IMR-90 (cell line): ENCODE data around the gene FUT1. TPM values are rescaled to one million over a fixed set of nuclear protein-coding genes. Genes with fewer than 3 reads are reported as not detected.

Source experiments
- ATAC-seq: fragments of 200-7000 bp; cut with Tn5 transposase; 2 replicates; pipeline ENCODE4 v1.9.1; 2020; ENCODE audit warnings: low read depth, mild to moderate bottlenecking, moderate library complexity
- BruUV-seq: library from RNA; stranded (reverse); fragments of 400-500 nt; replicated peaks from 2 replicates; lab custom pipeline; 2021; lab: Mats Ljungman, UMichigan
- CTCF ChIA-PET: fragments of 300-600 bp; formaldehyde crosslinking; extraction: SDS; loops from one replicate; lab custom pipeline; 2021; ENCODE audit warnings: antibody characterized with exemption; lab: Yijun Ruan, JAX
- POLR2A ChIA-PET: fragments of 300-600 bp; sonication (Branson Sonifier 250); formaldehyde crosslinking; loops from one replicate; lab custom pipeline; 2022; ENCODE audit warnings: antibody characterized with exemption; ENCODE audit not compliant: unreplicated experiment; lab: Charles Lee
- DNase-seq: peaks from one replicate; pipeline ENCODE4 v3.0.0; 2013
- H2AFZ ChIP-seq: replicated peaks from 2 replicates; pipeline ENCODE3; 2013; ENCODE audit warnings: low read length, mild to moderate bottlenecking; ENCODE audit not compliant: poor library complexity
- H2AK5ac ChIP-seq: 2 replicates; pipeline ENCODE4 v1.6.1; 2013; ENCODE audit warnings: low read depth, low read length, inconsistent platforms
- H2AK9ac ChIP-seq: replicated peaks from 2 replicates; pipeline ENCODE3; 2013; ENCODE audit warnings: mild to moderate bottlenecking, low read depth, low read length, moderate library complexity; ENCODE audit not compliant: poor library complexity
- H2BK120ac ChIP-seq: 2 replicates; pipeline ENCODE4 v1.6.1; 2013; ENCODE audit warnings: low read depth, low read length, inconsistent platforms
- H2BK15ac ChIP-seq: 3 replicates; pipeline ENCODE4 v1.6.1; 2013; ENCODE audit warnings: low read depth, low read length, inconsistent platforms
- H2BK20ac ChIP-seq: 2 replicates; pipeline ENCODE4 v1.6.1; 2013; ENCODE audit warnings: low read depth, mild to moderate bottlenecking, inconsistent platforms, low read length, moderate library complexity
- H2BK5ac ChIP-seq: 2 replicates; pipeline ENCODE4 v1.6.1; 2013; ENCODE audit warnings: mild to moderate bottlenecking, low read depth, low read length, inconsistent platforms; ENCODE audit not compliant: poor library complexity, severe bottlenecking
- H3K14ac ChIP-seq: replicated peaks from 2 replicates; pipeline ENCODE4 v1.6.1; 2013; ENCODE audit warnings: low read depth, low read length, inconsistent platforms
- H3K18ac ChIP-seq: 2 replicates; pipeline ENCODE4 v1.6.1; 2013; ENCODE audit warnings: low read depth, low read length, control low read depth
- H3K23ac ChIP-seq: 2 replicates; pipeline ENCODE4 v1.6.1; 2013; ENCODE audit warnings: low read depth, low read length, inconsistent platforms
- H3K27ac ChIP-seq: 2 replicates; pipeline ENCODE4 v1.5.1; 2013; ENCODE audit warnings: mild to moderate bottlenecking, control low read depth, low read length; ENCODE audit not compliant: insufficient read depth
- H3K27me3 ChIP-seq: 2 replicates; pipeline ENCODE4 v1.6.1; 2013; ENCODE audit warnings: low read length; ENCODE audit not compliant: control insufficient read depth, insufficient read depth
- H3K36me3 ChIP-seq: 2 replicates; pipeline ENCODE4 v1.6.1; 2013; ENCODE audit warnings: low read length, mixed read lengths; ENCODE audit not compliant: control insufficient read depth, insufficient read depth
- H3K4ac ChIP-seq: 2 replicates; pipeline ENCODE4 v1.6.1; 2013; ENCODE audit warnings: low read depth, low read length, inconsistent platforms
- H3K4me1 ChIP-seq: 2 replicates; pipeline ENCODE4 v1.6.1; 2013; ENCODE audit warnings: low read length, mixed read lengths; ENCODE audit not compliant: control insufficient read depth, insufficient read depth
- H3K4me2 ChIP-seq: 2 replicates; pipeline ENCODE4 v1.6.1; 2013; ENCODE audit warnings: low read depth, mild to moderate bottlenecking, control low read depth, low read length, moderate library complexity
- H3K4me3 ChIP-seq: 2 replicates; pipeline ENCODE4 v1.5.1; 2013; ENCODE audit warnings: low read depth, mild to moderate bottlenecking, control low read depth, low read length, moderate library complexity; ENCODE audit not compliant: insufficient read depth
- H3K56ac ChIP-seq: 2 replicates; pipeline ENCODE4 v1.6.1; 2013; ENCODE audit warnings: low read length, inconsistent platforms; ENCODE audit not compliant: insufficient read depth; ENCODE audit errors: extremely low read depth
- H3K79me1 ChIP-seq, 2 experiments: 2 replicates each; pipeline ENCODE4 v1.6.1; 2013; ENCODE audit warnings: low read length in 2 of 2, inconsistent platforms in 1 of 2, low read depth in 1 of 2
- H3K9ac ChIP-seq: 2 replicates; pipeline ENCODE4 v1.6.1; 2013; ENCODE audit warnings: low read depth, low read length, control low read depth
- H3K9me1 ChIP-seq: 2 replicates; pipeline ENCODE4 v1.6.1; 2013; ENCODE audit warnings: low read length, inconsistent platforms; ENCODE audit not compliant: insufficient read depth
- H3K9me3 ChIP-seq: 2 replicates; pipeline ENCODE4 v1.6.1; 2013; ENCODE audit warnings: low read length; ENCODE audit not compliant: control insufficient read depth, insufficient read depth
- H4K20me1 ChIP-seq: 2 replicates; pipeline ENCODE4 v1.6.1; 2013; ENCODE audit warnings: low read length, inconsistent platforms; ENCODE audit not compliant: insufficient read depth
- H4K5ac ChIP-seq: 2 replicates; pipeline ENCODE4 v1.6.1; 2013; ENCODE audit warnings: mild to moderate bottlenecking, low read depth, low read length, control low read depth
- H4K8ac ChIP-seq, 2 experiments: 2 replicates each; pipeline ENCODE4 v1.6.1; 2013; ENCODE audit warnings: low read depth in 2 of 2, low read length in 2 of 2, control low read depth in 1 of 2, inconsistent platforms in 1 of 2
- H4K91ac ChIP-seq: 2 replicates; pipeline ENCODE4 v1.6.1; 2013; ENCODE audit warnings: low read depth, low read length, inconsistent platforms; ENCODE audit not compliant: insufficient read depth
- CHD1 ChIP-seq: IDR thresholded peaks from 2 replicates; pipeline ENCODE4 v1.6.1; 2012; ENCODE audit warnings: low read depth, low read length, improper control_type of control experiment
- FOS ChIP-seq: fragments of 150-350 bp; IDR thresholded peaks from 2 replicates; pipeline ENCODE4 v1.6.1; 2016; ENCODE audit warnings: low read depth, low read length
- POLR2A ChIP-seq: IDR thresholded peaks from 2 replicates; pipeline ENCODE4 v1.6.1; 2012; ENCODE audit warnings: mild to moderate bottlenecking, low read depth, low read length
- RFX5 ChIP-seq: IDR thresholded peaks from 2 replicates; pipeline ENCODE4 v1.8.0; 2012; ENCODE audit warnings: low read depth, mild to moderate bottlenecking, low read length, moderate library complexity
- SMC3 ChIP-seq: fragments of 150-350 bp; IDR thresholded peaks from 2 replicates; pipeline ENCODE4 v1.6.1; 2016; ENCODE audit warnings: low read depth, mild to moderate bottlenecking, antibody characterized with exemption, low read length, moderate library complexity
- USF2 ChIP-seq: fragments of 150-350 bp; IDR thresholded peaks from 2 replicates; pipeline ENCODE4 v1.6.1; 2017; ENCODE audit warnings: mild to moderate bottlenecking, antibody characterized with exemption, low read length, low read depth
- WGBS, 2 experiments: methylation state at CpG; one replicate each; pipeline versions ENCODE4 v1.1.5 to v1.1.7; 2013; ENCODE audit warnings: missing lambda C conversion rate in 2 of 2; ENCODE audit not compliant: insufficient read length in 1 of 2; ENCODE audit errors: extremely low coverage in 2 of 2; 5-methylcytosine and 5-hydroxymethylcytosine counted together
- dilution Hi-C: fragments of 300-500 bp; cut with HindIII; formaldehyde crosslinking; loops from one replicate; pipeline ENCODE4 v1.14.3; 2018; ENCODE audit warnings: low sequenced_read_pairs; ENCODE audit not compliant: unreplicated experiment
- in situ Hi-C: fragments of 300-500 bp; cut with MboI; formaldehyde crosslinking; loops from 3 replicates; pipeline ENCODE4 v1.14.3; 2019; ENCODE audit warnings: low sequenced_read_pairs, inconsistent platforms, mixed read lengths
- intact Hi-C: fragments of 100-400 bp; cut with micrococcal nuclease; formaldehyde crosslinking; loops from 2 replicates; pipeline ENCODE4 v1.10.0; 2022
- polyA plus RNA-seq, 3 experiments: library from polyadenylated mRNA; depleted of rRNA; stranded (reverse); fragments of >200 nt; gene quantifications; 2 replicates each; pipeline ENCODE4 v1.2.3, GENCODE V29; 2012; ENCODE audit warnings: low replicate concordance in 1 of 3
- total RNA-seq: library from RNA; depleted of rRNA; stranded (reverse); fragments of >200 nt; gene quantifications from 2 replicates; pipeline ENCODE4 v1.2.3, GENCODE V29; 2012

Gene FUT1
- total and polyA plus RNA-seq, 2 of the 4 experiments (the other 2 are of a cell fraction) = 0.09 to 0.18 TPM

DNA sequence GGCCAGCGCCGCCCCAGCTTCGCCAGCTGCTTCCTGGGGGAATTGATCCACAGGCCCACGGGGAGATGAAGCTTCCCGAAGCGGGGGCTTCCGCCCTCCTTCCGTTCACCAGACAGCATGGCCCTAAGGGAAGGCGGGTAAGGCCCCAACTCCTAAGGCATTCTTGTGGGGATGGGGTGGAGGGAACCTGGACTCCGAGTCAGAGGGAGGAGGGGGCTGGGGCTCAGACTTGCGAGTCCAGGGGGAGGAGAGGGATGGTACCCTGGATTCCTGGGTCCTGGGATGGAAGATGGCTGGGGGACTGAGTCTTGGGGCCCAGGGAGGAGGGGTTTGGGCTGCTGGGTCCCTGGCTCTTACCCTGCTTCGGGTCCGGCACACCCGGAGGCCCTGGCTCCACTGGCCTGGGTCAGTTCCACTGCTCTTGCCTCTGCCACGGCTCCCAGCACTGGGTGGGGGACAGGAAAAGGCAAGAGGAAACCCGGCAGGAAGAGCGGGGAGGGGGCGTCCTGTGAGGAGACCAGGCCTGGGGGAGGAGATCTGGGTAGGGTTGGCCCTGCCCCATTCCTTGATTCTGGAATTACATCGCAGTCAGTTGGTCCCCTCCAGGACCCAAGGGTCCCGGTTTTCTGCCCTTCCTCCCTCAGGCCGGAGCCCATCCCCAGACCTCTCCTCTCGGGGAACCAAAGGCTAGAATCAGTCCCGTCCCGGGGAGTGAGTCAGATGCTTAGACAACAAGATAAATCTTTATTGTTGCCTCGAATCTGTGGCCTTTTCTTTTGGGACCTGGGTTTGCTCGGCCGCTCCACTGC lies 12.1 kb downstream of the FUT1 start, which contains the start of gene RASIP1:
Gene RASIP1, minus strand, starts transcription at position 447 of the 809 bp plus-strand sequence. Its CDS starts 328 bp downstream, at position 119.
- ATAC-seq (no peak), DNase-seq (no peak)
- no peak within 1 kb of the TSS for H4K5ac ChIP-seq
- H2BK15ac ChIP-seq = no peak within 1 kb of the TSS
- peaks cover 21% of the 10 kb centered on the region for H3K27me3 ChIP-seq
- no peak within 1 kb of the TSS for H3K9ac ChIP-seq
- H3K4me3 ChIP-seq = peak within 1 kb of the TSS; percentile 5; the same call in 1 of the 2 replicates
- H2BK120ac ChIP-seq = no peak within 1 kb of the TSS
- no peak within 1 kb of the TSS for H2BK5ac ChIP-seq
- ChIA-PET POLR2A (no interaction called here), CTCF (no interaction called here)
- no peaks in the 10 kb centered on the region for H4K20me1 ChIP-seq
- no peak within 1 kb of the TSS for H3K23ac ChIP-seq
- no peak within 1 kb of the TSS for H3K4me2 ChIP-seq
- 54% methylated on average over 7 of the region's 27 CpGs; no CpG with 5 or more reads in 1 of the 2 experiments for WGBS, 2 experiments
- no peak within 1 kb of the TSS for H3K18ac ChIP-seq
- H3K14ac ChIP-seq = no peak within 1 kb of the TSS
- no peak within 1 kb of the TSS for H4K91ac ChIP-seq
- H3K9me3 ChIP-seq = peaks cover 2% of the 10 kb centered on the region
- H3K4ac ChIP-seq = no peak within 1 kb of the TSS
- intact Hi-C loops (no loop called here), dilution Hi-C loops (no loop called here), in situ Hi-C loops (no loop called here)
- TF ChIP-seq POLR2A = no peak
- TF ChIP-seq RFX5 = no peak
- TF ChIP-seq SMC3 = no peak
- no peak for TF ChIP-seq USF2
- TF ChIP-seq CHD1 = no peak
- TF ChIP-seq FOS = no peak
- BruUV-seq = no TSS peak
- no peak within 1 kb of the TSS for H3K56ac ChIP-seq
- H3K9me1 ChIP-seq = peaks cover 3% of the 10 kb centered on the region
- H2AFZ ChIP-seq = peak within 1 kb of the TSS; percentile 88
- H2AK9ac ChIP-seq = peak within 1 kb of the TSS; percentile 72
- H2BK20ac ChIP-seq = no peak within 1 kb of the TSS
- no peaks in the 10 kb centered on the region for H3K79me1 ChIP-seq
- peaks cover 5% of the 10 kb centered on the region for H3K4me1 ChIP-seq
- no peak within 1 kb of the TSS for H3K27ac ChIP-seq
- H2AK5ac ChIP-seq = no peak within 1 kb of the TSS
- H3K36me3 ChIP-seq = no peaks in the 10 kb centered on the region
- no peak within 1 kb of the TSS for H4K8ac ChIP-seq
